GM21423 (cell line): ENCODE measurements around the gene E2F1.
A peak's percentile ranks its signal among the peaks of the same experiment; 100 is the strongest.
"Not testable (repeated sequence)": the region's sequence is repeated elsewhere in the genome, so short reads cannot be mapped to it uniquely, and the experiment has no call there.

ENCODE experiments used
- ATAC-seq: cut with Tn5 transposase; IDR thresholded peaks from one replicate; pipeline ENCODE4 v1.9.1; 2021; ENCODE audit warnings: mild to moderate bottlenecking, moderate library complexity; ENCODE audit not compliant: unreplicated experiment

E2F1 gene

GRCh38 chr20:33659341-33660034 lies 26.7 kb downstream of the E2F1 start:
- no peak for ATAC-seq

GRCh38 chr20:33658929-33659328 lies 27.3 kb downstream of the E2F1 start:
- ATAC-seq = no peak

GRCh38 chr20:33658510-33658909 lies 27.7 kb downstream of the E2F1 start:
- ATAC-seq = no peak

GRCh38 chr20:33657704-33658095 lies 28.5 kb downstream of the E2F1 start:
- no peak for ATAC-seq

- ATAC-seq = no peak
These were observed 29.1 kb downstream of the E2F1 start for GRCh38 chr20:33656783-33657703.

- ATAC-seq = no peak
These were observed 30.0 kb downstream of the E2F1 start for GRCh38 chr20:33656010-33656782.

- ATAC-seq = no peak
These were observed 31.0 kb downstream of the E2F1 start for GRCh38 chr20:33655164-33655563.

- no peak for ATAC-seq
These were observed 31.5 kb downstream of the E2F1 start for GRCh38 chr20:33654680-33655161.

GRCh38 chr20:33653900-33654596 lies 32.1 kb downstream of the E2F1 start:
- ATAC-seq = no peak

- ATAC-seq = no peak
These were observed 32.8 kb downstream of the E2F1 start for GRCh38 chr20:33653218-33653899.

- ATAC-seq = no peak
These were observed 34.6 kb downstream of the E2F1 start for GRCh38 chr20:33651562-33652048.

- ATAC-seq = no peak
These were observed 35.2 kb downstream of the E2F1 start for GRCh38 chr20:33650753-33651561.

GRCh38 chr20:33650111-33650752 lies 36.0 kb downstream of the E2F1 start:
- ATAC-seq = no peak

GRCh38 chr20:33649201-33649681 lies 36.9 kb downstream of the E2F1 start:
- ATAC-seq = no peak

- ATAC-seq = no peak
These were observed 37.7 kb downstream of the E2F1 start for GRCh38 chr20:33648396-33649004.

- ATAC-seq = peak; percentile 78
These were observed 38.4 kb downstream of the E2F1 start for GRCh38 chr20:33647603-33648395.

- ATAC-seq = not testable (repeated sequence)
These were observed 39.1 kb downstream of the E2F1 start for GRCh38 chr20:33646959-33647602.
